Osteocyte (in vitro differentiated cells): ENCODE measurements around the gene SLC49A4. TPM values are rescaled to one million over a fixed set of nuclear protein-coding genes. Genes with fewer than 3 reads are reported as not detected.

ENCODE experiments used
- DNase-seq: peaks from one replicate; pipeline ENCODE4 v3.0.0; 2021; ENCODE audit warnings: mixed read lengths; ENCODE audit not compliant: unreplicated experiment; ENCODE audit errors: extremely low spot score
- H3K27ac Mint-ChIP-seq: one replicate; pipeline ENCODE4 v1.8.0; 2021; ENCODE audit warnings: mild to moderate bottlenecking, mixed read lengths; ENCODE audit not compliant: unreplicated experiment
- H3K27me3 Mint-ChIP-seq: one replicate; pipeline ENCODE4 v1.8.0; 2021; ENCODE audit warnings: mixed read lengths; ENCODE audit not compliant: unreplicated experiment
- H3K36me3 Mint-ChIP-seq: one replicate; pipeline ENCODE4 v1.8.0; 2021; ENCODE audit warnings: mixed read lengths; ENCODE audit not compliant: unreplicated experiment
- H3K4me1 Mint-ChIP-seq: one replicate; pipeline ENCODE4 v1.8.0; 2021; ENCODE audit warnings: mixed read lengths; ENCODE audit not compliant: unreplicated experiment
- H3K4me3 Mint-ChIP-seq: one replicate; pipeline ENCODE4 v1.8.0; 2021; ENCODE audit warnings: mild to moderate bottlenecking, moderate library complexity, mixed read lengths; ENCODE audit not compliant: unreplicated experiment
- H3K9me3 Mint-ChIP-seq: one replicate; pipeline ENCODE4 v1.8.0; 2021; ENCODE audit warnings: mixed read lengths; ENCODE audit not compliant: unreplicated experiment
- CTCF ChIP-seq: fragments of 200-600 bp; sonication (generic); IDR thresholded peaks from 2 replicates; pipeline ENCODE4 v1.5.0; 2021; ENCODE audit warnings: antibody characterized with exemption, mild to moderate bottlenecking, moderate library complexity
- total RNA-seq: library from RNA; stranded (reverse); gene quantifications from 2 replicates; pipeline ENCODE4 v1.2.1, GENCODE V29; 2021

The SLC49A4 gene
- total RNA-seq, 1 donor from 2014 or later: 16.3 TPM

GRCh38 chr3:122927726-122928125 is 132.9 kb downstream of the SLC49A4 start:
- DNase-seq: no peak
- no peak overlapping the region for H3K27ac Mint-ChIP-seq
- H3K4me1 Mint-ChIP-seq: no peaks in the 10 kb centered on the region
- H3K4me3 Mint-ChIP-seq: no peak overlapping the region
- no peaks in the 10 kb centered on the region for H3K9me3 Mint-ChIP-seq
- peaks cover 40% of the 10 kb centered on the region for H3K27me3 Mint-ChIP-seq
- no peaks in the 10 kb centered on the region for H3K36me3 Mint-ChIP-seq
- no peak for TF ChIP-seq CTCF

GRCh38 chr3:122928396-122929187 is 133.7 kb downstream of the SLC49A4 start:
- no peak for TF ChIP-seq CTCF
- H3K4me1 Mint-ChIP-seq: no peaks in the 10 kb centered on the region
- no peak overlapping the region for H3K27ac Mint-ChIP-seq
- H3K4me3 Mint-ChIP-seq: no peak overlapping the region
- no peak for DNase-seq
- H3K36me3 Mint-ChIP-seq: no peaks in the 10 kb centered on the region
- H3K9me3 Mint-ChIP-seq: no peaks in the 10 kb centered on the region
- peaks cover 49% of the 10 kb centered on the region for H3K27me3 Mint-ChIP-seq

- no peak overlapping the region for H3K27ac Mint-ChIP-seq
- no peak for DNase-seq
Observed at GRCh38 chr3:122929188-122930062, 134.6 kb downstream of the SLC49A4 start.

GRCh38 chr3:122930063-122930997 is 135.5 kb downstream of the SLC49A4 start:
- no peak overlapping the region for H3K27ac Mint-ChIP-seq
- H3K36me3 Mint-ChIP-seq: no peaks in the 10 kb centered on the region
- no peaks in the 10 kb centered on the region for H3K4me1 Mint-ChIP-seq
- H3K9me3 Mint-ChIP-seq: no peaks in the 10 kb centered on the region
- TF ChIP-seq CTCF: no peak
- no peak for DNase-seq
- H3K27me3 Mint-ChIP-seq: peaks cover 60% of the 10 kb centered on the region
- H3K4me3 Mint-ChIP-seq: no peak overlapping the region

More at GRCh38 chr3:122929188-122930062, 134.6 kb downstream of the SLC49A4 start:
- H3K4me3 Mint-ChIP-seq: no peak overlapping the region
- H3K9me3 Mint-ChIP-seq: no peaks in the 10 kb centered on the region
- no peaks in the 10 kb centered on the region for H3K4me1 Mint-ChIP-seq
- H3K36me3 Mint-ChIP-seq: no peaks in the 10 kb centered on the region
- peaks cover 52% of the 10 kb centered on the region for H3K27me3 Mint-ChIP-seq
- TF ChIP-seq CTCF: no peak

Other genes with a start within 250 kb of the SLC49A4 start
- 18.4 and 18.9 TPM in 2 replicates for gene PARP9, start 230.8 kb upstream of the SLC49A4 start, total RNA-seq
- gene DTX3L, start 230.7 kb upstream of the SLC49A4 start, total RNA-seq: 33.7 and 37.4 TPM in 2 replicates
- 0.08 TPM in 1 of 2 replicates, not detected in the other for gene PARP15, start 217.4 kb upstream of the SLC49A4 start, total RNA-seq
- gene PARP14, start 114.2 kb upstream of the SLC49A4 start, total RNA-seq: 48.1 and 48.4 TPM in 2 replicates
- 9.3 and 9.9 TPM in 2 replicates for gene HSPBAP1, start 1.2 kb upstream of the SLC49A4 start, total RNA-seq
- 1.3 TPM in 2 replicates for gene SEMA5B, start 232.7 kb downstream of the SLC49A4 start, total RNA-seq